Measurements from ENCODE around the gene SH3BP5. TPM values are rescaled to one million over a fixed set of nuclear protein-coding genes. Genes with fewer than 3 reads are reported as not detected.
A peak's percentile ranks its signal among the peaks of the same experiment; 100 is the strongest.
"Not testable (repeated sequence)": the region's sequence is repeated elsewhere in the genome, so short reads cannot be mapped to it uniquely, and the experiment has no call there.

Gene SH3BP5
- total and polyA plus RNA-seq, 2 experiments from 2014 or later = 37.8 to 39.2 TPM

DNA sequence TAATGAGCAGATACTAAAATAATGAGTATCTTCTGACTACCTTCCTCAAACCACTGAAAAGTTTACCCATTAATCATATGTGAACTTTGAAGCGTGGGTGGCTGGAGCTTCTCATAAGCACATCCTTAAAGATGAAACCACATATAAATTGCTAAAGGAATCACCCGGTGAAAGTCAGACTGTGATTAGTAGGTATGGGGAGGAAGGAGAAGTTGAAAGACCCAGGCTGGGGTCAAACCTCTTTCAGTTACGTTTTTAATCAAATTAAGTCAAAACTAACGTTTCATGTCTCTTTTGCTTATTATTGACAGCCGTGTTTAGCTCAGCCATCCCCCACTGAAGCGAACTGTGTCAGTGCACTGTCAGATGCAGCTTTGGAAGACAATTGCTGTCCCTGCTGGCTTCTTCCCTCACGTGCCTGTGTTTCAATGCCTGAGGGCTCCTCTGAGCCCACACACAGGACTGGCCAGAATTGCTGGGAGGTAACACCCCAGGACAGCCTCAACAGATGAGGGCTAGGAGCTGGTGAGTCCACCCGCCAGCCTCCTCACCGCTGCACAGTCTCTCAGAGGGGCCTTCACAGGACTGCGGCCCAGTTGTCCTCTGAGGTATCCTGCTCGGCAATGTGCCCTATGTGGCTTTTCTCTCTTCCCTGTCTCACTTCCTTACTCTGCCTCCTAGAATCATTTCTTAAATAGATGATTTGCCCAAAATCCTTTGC is 29.3 kb upstream of the SH3BP5 start:
- Histone ChIP-seq H3K4me2 (ENCODE audit: unreplicated experiment) (peak overlapping the region; percentile 70), H3K79me2 (ENCODE audit: insufficient read depth) (no peaks in the 10 kb centered on the region), H3K27ac (peak overlapping the region; percentile 71), H3K4me3 (peak overlapping the region; percentile 47), H3K9me3 (ENCODE audit: low read depth) (no peaks in the 10 kb centered on the region), H3K27me3 (replicated peaks; ENCODE audit: insufficient read depth) (no peaks in the 10 kb centered on the region), H2AFZ (peak overlapping the region; percentile 25), H3K4me1 (ENCODE audit: insufficient read depth) (peaks cover 33% of the 10 kb centered on the region), H3K9me2 (ENCODE audit: insufficient read depth) (no peaks in the 10 kb centered on the region), H3K36me3 (ENCODE audit: low read depth) (no peaks in the 10 kb centered on the region), H3F3A (ENCODE audit: insufficient read depth) (peaks cover 27% of the 10 kb centered on the region), H3K9ac (peak overlapping the region; percentile 42), H4K20me1 (ENCODE audit: insufficient read depth) (no peaks in the 10 kb centered on the region)
- in situ Hi-C loops (cut with MboI) = no loop called here
- whole genome bisulfite sequencing, 2 experiments (ENCODE audit: low coverage in 1 of 2, low lambda C conversion rate in 2 of 2, missing lambda C conversion rate in 2 of 2) = 14 to 18% methylated on average over 11 of the region's 11 CpGs
- peak; percentile 80 for DNase-seq
- TF ChIP-seq EZH2 (IDR thresholded peaks at IDR 0.05; ENCODE audit: insufficient read depth, poor library complexity, severe bottlenecking) = no peak
- no peak for TF ChIP-seq EZH2phosphoT487 (IDR thresholded peaks at IDR 0.05; ENCODE audit: insufficient read depth, low read depth)

DNA sequence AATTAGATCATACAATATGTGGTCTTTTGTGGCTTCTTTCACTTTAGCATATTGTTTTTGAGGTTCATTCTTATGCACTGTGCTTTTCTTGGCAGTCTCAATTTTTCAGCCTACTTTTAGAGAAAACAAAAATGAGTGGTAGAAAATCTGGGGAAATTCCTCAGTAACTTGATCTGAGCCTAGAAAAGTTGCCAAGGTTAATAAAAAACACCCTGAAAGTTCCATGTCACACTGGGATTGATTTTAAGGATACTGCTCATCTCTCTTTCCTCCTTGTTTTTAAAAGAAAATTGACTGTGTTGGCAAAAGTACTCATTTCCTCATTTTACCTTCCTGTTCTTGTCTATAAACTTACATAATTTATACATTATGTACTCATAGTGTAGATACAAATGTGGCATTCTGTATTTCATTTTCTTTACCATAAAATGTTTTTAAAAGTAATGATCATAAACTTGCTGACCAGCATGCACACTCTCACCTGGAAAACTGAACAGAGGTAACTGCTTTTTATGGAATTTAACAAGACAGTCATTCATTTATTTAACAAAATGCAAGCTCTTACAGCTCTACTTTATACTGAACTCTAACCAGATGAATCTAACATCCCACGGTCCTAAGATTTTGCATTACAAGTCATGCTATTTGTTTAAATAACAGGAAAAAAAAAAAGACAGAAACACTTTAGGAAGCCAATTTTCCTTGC is 28.6 kb upstream of the SH3BP5 start:
- Histone ChIP-seq H3K9me3 (ENCODE audit: low read depth) (no peaks in the 10 kb centered on the region), H3K36me3 (ENCODE audit: low read depth) (no peaks in the 10 kb centered on the region), H3K27me3 (replicated peaks; ENCODE audit: insufficient read depth) (no peaks in the 10 kb centered on the region), H3K4me1 (ENCODE audit: insufficient read depth) (peaks cover 31% of the 10 kb centered on the region), H3K9ac (peak overlapping the region; percentile 42), H3K9me2 (ENCODE audit: insufficient read depth) (no peaks in the 10 kb centered on the region), H2AFZ (0 out of 2 replicates have a peak overlapping the region, but pooled peaks have one; percentile 25), H4K20me1 (ENCODE audit: insufficient read depth) (no peaks in the 10 kb centered on the region), H3K4me2 (ENCODE audit: unreplicated experiment) (peak overlapping the region; percentile 70), H3K27ac (peak overlapping the region; percentile 71), H3F3A (ENCODE audit: insufficient read depth) (peaks cover 27% of the 10 kb centered on the region), H3K4me3 (peak overlapping the region; percentile 47), H3K79me2 (ENCODE audit: insufficient read depth) (no peaks in the 10 kb centered on the region)
- in situ Hi-C loops (cut with MboI) = no loop called here
- peak; percentile 72 for DNase-seq
- no peak for TF ChIP-seq EZH2phosphoT487 (IDR thresholded peaks at IDR 0.05; ENCODE audit: insufficient read depth, low read depth)
- WGBS, 2 experiments (ENCODE audit: low coverage in 1 of 2, low lambda C conversion rate in 2 of 2, missing lambda C conversion rate in 2 of 2) = 0% methylated on average over 1 of the region's 1 CpG

DNA sequence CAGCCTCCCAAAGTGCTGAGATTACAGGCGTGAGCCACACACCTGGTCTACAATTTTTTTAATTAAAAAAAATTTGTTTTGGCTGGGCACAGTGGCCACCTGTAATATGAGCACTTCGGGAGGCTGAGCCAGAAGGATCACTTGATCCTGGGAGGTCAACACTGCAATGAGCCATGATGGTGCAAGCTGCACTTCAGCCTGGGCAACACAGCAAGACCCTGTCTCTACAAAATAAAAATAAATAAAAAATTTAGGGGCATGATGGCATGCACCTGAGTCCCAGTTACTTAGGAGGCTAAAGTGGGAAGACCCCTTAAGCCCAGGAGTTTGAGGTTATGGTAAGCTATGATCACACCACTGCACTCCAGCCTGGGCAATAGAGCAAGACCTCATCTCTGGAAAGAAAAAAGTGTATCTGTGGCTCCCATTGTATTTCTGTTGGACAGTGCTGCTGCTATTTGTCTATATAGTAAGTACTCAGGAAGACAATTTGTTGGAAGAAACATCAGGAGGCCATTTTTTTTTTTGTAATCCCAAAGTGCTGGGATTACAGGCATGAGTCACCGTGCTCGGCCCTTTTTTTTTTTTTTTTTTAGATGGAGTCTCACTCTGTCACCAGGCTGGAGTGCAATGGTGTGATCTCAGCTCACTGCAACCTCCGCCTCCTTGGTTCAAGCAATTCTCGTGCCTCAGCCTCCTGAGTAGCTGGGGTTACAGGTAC is 27.5 kb upstream of the SH3BP5 start:
- peaks cover 27% of the 10 kb centered on the region for H3F3A ChIP-seq (ENCODE audit: insufficient read depth)
- no peak overlapping the region for H3K9ac ChIP-seq
- H3K27ac ChIP-seq = peak overlapping the region; percentile 71
- H3K9me3 ChIP-seq (ENCODE audit: low read depth) = no peaks in the 10 kb centered on the region
- no peak overlapping the region for H3K4me3 ChIP-seq
- H4K20me1 ChIP-seq (ENCODE audit: insufficient read depth) = no peaks in the 10 kb centered on the region
- no peak overlapping the region for H2AFZ ChIP-seq
- H3K36me3 ChIP-seq (ENCODE audit: low read depth) = no peaks in the 10 kb centered on the region
- no peaks in the 10 kb centered on the region for H3K79me2 ChIP-seq (ENCODE audit: insufficient read depth)
- TF ChIP-seq EZH2 (IDR thresholded peaks at IDR 0.05; ENCODE audit: insufficient read depth, poor library complexity, severe bottlenecking) = no peak
- TF ChIP-seq EZH2phosphoT487 (IDR thresholded peaks at IDR 0.05; ENCODE audit: insufficient read depth, low read depth) = no peak
- H3K4me2 ChIP-seq (ENCODE audit: unreplicated experiment) = peak overlapping the region; percentile 70
- H3K9me2 ChIP-seq (ENCODE audit: insufficient read depth) = no peaks in the 10 kb centered on the region
- H3K4me1 ChIP-seq (ENCODE audit: insufficient read depth) = peaks cover 31% of the 10 kb centered on the region
- DNase-seq = peak; percentile 44
- WGBS, 2 experiments (ENCODE audit: low coverage in 1 of 2, low lambda C conversion rate in 2 of 2, missing lambda C conversion rate in 2 of 2) = 63 to 64% methylated on average over 5 to 6 of the region's 6 CpGs
- H3K27me3 ChIP-seq (replicated peaks; ENCODE audit: insufficient read depth) = no peaks in the 10 kb centered on the region
- in situ Hi-C loops (cut with MboI) = no loop called here

DNA sequence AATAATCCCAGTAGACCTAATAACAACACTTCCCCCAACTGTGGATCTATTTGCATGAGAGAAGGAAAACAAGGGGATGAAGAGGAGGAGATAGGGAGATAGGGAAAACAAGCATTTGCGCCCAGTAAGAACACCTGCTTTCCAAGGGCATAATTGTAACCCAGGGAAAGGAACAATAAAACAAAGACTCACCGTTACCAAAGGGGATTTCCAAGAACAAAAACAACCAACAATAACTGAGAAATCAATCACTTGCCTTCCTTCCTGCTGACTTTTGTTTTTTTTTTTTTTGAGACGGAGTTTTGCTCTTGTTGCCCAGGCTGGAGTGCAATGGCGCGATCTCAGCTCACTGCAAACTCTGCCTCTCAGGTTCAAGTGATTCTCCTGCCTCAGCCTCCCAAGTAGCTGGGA is 24.3 kb upstream of the SH3BP5 start:
- H3K4me1 ChIP-seq (ENCODE audit: insufficient read depth) = peaks cover 15% of the 10 kb centered on the region
- H2AFZ ChIP-seq; H3K79me2 ChIP-seq (ENCODE audit: insufficient read depth); H3K4me3 ChIP-seq; DNase-seq; H3K9me2 ChIP-seq (ENCODE audit: insufficient read depth); H3K27me3 ChIP-seq (replicated peaks; ENCODE audit: insufficient read depth); H3K27ac ChIP-seq; H3K4me2 ChIP-seq (ENCODE audit: unreplicated experiment); H4K20me1 ChIP-seq (ENCODE audit: insufficient read depth); in situ Hi-C loops (cut with MboI); H3K36me3 ChIP-seq (ENCODE audit: low read depth); H3K9ac ChIP-seq; H3K9me3 ChIP-seq (ENCODE audit: low read depth): not testable (repeated sequence)
- 55 to 65% methylated on average over 3 to 5 of the region's 5 CpGs for WGBS, 2 experiments (ENCODE audit: low coverage in 1 of 2, low lambda C conversion rate in 2 of 2, missing lambda C conversion rate in 2 of 2)
- peaks cover 15% of the 10 kb centered on the region for H3F3A ChIP-seq (ENCODE audit: insufficient read depth)
